Measurements from ENCODE around the gene RAD51B. TPM values are rescaled to one million over a fixed set of nuclear protein-coding genes. Genes with fewer than 3 reads are reported as not detected.

Gene RAD51B
- total and polyA plus RNA-seq, 4 experiments from 2014 or later = 22.0 to 35.7 (median 31.4) TPM

DNA sequence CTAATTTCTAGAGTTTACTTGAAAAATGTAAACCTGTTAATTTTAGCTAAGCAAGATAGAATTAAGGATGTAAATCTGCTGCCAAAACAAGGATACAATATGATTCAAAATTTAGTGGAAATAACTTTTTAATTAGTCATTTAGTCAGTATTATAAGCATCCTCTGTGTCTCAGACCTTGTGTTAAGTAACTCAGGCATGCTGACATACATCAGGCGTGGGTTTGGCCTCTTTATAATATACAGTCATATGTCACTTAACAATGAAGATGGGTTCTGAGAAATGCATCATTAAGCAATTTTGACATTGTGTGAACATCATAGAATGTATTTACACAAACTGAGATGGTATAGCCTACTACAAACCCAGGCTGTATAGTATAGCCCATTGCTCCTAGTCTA is 586.4 kb downstream of the RAD51B start:
- H3K36me3 ChIP-seq (ENCODE audit: insufficient read depth, low read length) = no peaks in the 10 kb centered on the region
- H3K27me3 ChIP-seq (ENCODE audit: insufficient read depth, low read length) = no peaks in the 10 kb centered on the region
- H3K4me3 ChIP-seq (ENCODE audit: low read length in 2 of 2) = no peak overlapping the region
- peak overlapping the region in 1 of 7 donors; percentile 13 for H3K27ac Mint-ChIP-seq
- no peaks in the 10 kb centered on the region for H3K27me3 Mint-ChIP-seq
- H3K9me3 ChIP-seq (ENCODE audit: control insufficient read depth in 1 of 2, low read length in 2 of 2) = no peaks in the 10 kb centered on the region
- no peak for DNase-seq
- no peak overlapping the region for H3K27ac ChIP-seq (ENCODE audit: low read depth, low read length)
- intact Hi-C loops (cut with micrococcal nuclease) = no loop called here
- H3K9me3 Mint-ChIP-seq = no peaks in the 10 kb centered on the region
- ChIA-PET CTCF (ENCODE audit: partially characterized antibody) (interaction anchor here (0.6 to 2.2 kb wide), 5 partner anchors 61 to 519 kb away, joined by 3 to 13 read pairs (median 4); no protein-coding TSS in a partner anchor), POLR2A (ENCODE audit: partially characterized antibody) (interaction anchor here (0.7 to 2.0 kb wide), 2 partner anchors 122 to 154 kb away, joined by 3 to 5 read pairs; no protein-coding TSS in a partner anchor)
- peaks cover 35 to 52% (median 44%) of the 10 kb centered on the region in 4 donors for H3K4me1 Mint-ChIP-seq
- H3K4me1 ChIP-seq (ENCODE audit: insufficient read depth, low read length) = peaks cover 43% of the 10 kb centered on the region
- no peak overlapping the region for H3K4me3 Mint-ChIP-seq
- H3K36me3 Mint-ChIP-seq = no peaks in the 10 kb centered on the region

DNA sequence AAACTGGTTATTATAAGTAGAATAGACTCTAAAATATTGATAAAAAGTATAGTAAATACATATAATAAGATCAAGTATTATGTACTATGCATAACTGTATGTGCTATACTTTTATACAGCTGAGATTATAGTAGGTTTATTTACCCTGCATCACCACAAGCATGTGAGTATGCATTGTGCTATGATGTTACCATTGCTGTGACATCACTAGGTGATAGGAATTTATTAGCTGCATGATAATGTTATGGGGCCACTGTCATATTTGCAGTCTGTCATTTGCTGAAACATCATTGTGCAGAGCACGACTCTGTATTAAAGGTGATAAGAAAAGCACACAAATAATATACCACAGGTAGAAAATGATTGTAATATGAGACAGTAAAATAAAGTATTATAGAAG is 587.7 kb downstream of the RAD51B start:
- H3K4me1 ChIP-seq (ENCODE audit: insufficient read depth, low read length) = peaks cover 35% of the 10 kb centered on the region
- H3K9me3 ChIP-seq (ENCODE audit: control insufficient read depth in 1 of 2, low read length in 2 of 2) = no peaks in the 10 kb centered on the region
- POLR2A ChIA-PET (ENCODE audit: partially characterized antibody) = interaction anchor here (1.5 to 2.1 kb wide), 3 partner anchors 123 to 380 kb away, joined by 5 to 11 read pairs (median 8); no protein-coding TSS in a partner anchor
- no peaks in the 10 kb centered on the region for H3K27me3 Mint-ChIP-seq
- no peaks in the 10 kb centered on the region for H3K36me3 Mint-ChIP-seq
- no peaks in the 10 kb centered on the region for H3K9me3 Mint-ChIP-seq
- intact Hi-C loops (cut with micrococcal nuclease) = no loop called here
- H3K4me1 Mint-ChIP-seq = peaks cover 30 to 52% (median 41%) of the 10 kb centered on the region in 4 donors
- no peak overlapping the region for H3K27ac ChIP-seq (ENCODE audit: low read depth, low read length)
- H3K36me3 ChIP-seq (ENCODE audit: insufficient read depth, low read length) = no peaks in the 10 kb centered on the region
- H3K4me3 Mint-ChIP-seq = peak overlapping the region in 1 of 8 donors; percentile 19
- CTCF ChIA-PET (ENCODE audit: partially characterized antibody) = interaction anchor here (1.1 to 4.3 kb wide), 4 partner anchors 99 to 410 kb away, joined by 3 to 28 read pairs (median 9); no protein-coding TSS in a partner anchor
- peak overlapping the region in 4 of 7 donors; percentile 24 to 89 (median 53) for H3K27ac Mint-ChIP-seq
- H3K27me3 ChIP-seq (ENCODE audit: insufficient read depth, low read length) = no peaks in the 10 kb centered on the region
- no peak for DNase-seq
- no peak overlapping the region for H3K4me3 ChIP-seq (ENCODE audit: low read length in 2 of 2)

DNA sequence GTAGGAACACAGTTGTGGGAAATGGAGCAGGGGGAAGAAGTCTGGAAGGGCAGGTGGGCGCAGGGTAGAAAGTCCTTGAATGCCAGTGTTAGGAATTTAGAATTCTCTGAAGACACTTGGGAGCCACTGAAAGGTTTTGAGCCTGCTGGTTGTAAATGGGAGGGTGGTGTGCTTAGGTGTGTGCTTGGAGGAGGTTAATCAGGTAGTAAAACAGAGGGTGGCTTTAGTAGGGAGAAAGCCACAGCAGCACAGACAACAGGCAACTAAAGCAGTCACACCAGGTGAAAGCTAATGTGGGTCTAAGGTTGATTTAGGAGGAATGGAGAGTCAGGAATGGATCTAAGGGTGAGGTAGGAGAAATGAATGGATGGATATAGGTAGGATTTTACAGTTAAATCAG is 588.2 kb downstream of the RAD51B start:
- no peaks in the 10 kb centered on the region for H3K27me3 Mint-ChIP-seq
- H3K4me1 Mint-ChIP-seq = peaks cover 30 to 46% (median 39%) of the 10 kb centered on the region in 4 donors
- no peaks in the 10 kb centered on the region for H3K36me3 ChIP-seq (ENCODE audit: insufficient read depth, low read length)
- no peak for DNase-seq
- no peak overlapping the region for H3K27ac ChIP-seq (ENCODE audit: low read depth, low read length)
- no peak overlapping the region for H3K4me3 ChIP-seq (ENCODE audit: low read length in 2 of 2)
- peak overlapping the region in 2 of 8 donors; percentile 19 to 21 for H3K4me3 Mint-ChIP-seq
- H3K36me3 Mint-ChIP-seq = no peaks in the 10 kb centered on the region
- peak overlapping the region in 6 of 7 donors; percentile 2 to 89 (median 62) for H3K27ac Mint-ChIP-seq
- no peaks in the 10 kb centered on the region for H3K9me3 ChIP-seq (ENCODE audit: control insufficient read depth in 1 of 2, low read length in 2 of 2)
- CTCF ChIA-PET (ENCODE audit: partially characterized antibody) = interaction anchor here (0.7 to 4.3 kb wide), 9 partner anchors 7 to 409 kb away, joined by 3 to 28 read pairs (median 4); no protein-coding TSS in a partner anchor
- H3K4me1 ChIP-seq (ENCODE audit: insufficient read depth, low read length) = peaks cover 34% of the 10 kb centered on the region
- no peaks in the 10 kb centered on the region for H3K27me3 ChIP-seq (ENCODE audit: insufficient read depth, low read length)
- POLR2A ChIA-PET (ENCODE audit: partially characterized antibody) = interaction anchor here (0.8 to 2.3 kb wide), 7 partner anchors 76 to 408 kb away, joined by 3 to 11 read pairs (median 5); partner anchors contain the start of gene ZFP36L1
- intact Hi-C loops (cut with micrococcal nuclease) = loop anchor here (2.0 kb wide), 1 partner anchor 157 kb away; no protein-coding TSS in a partner anchor
- H3K9me3 Mint-ChIP-seq = no peaks in the 10 kb centered on the region

DNA sequence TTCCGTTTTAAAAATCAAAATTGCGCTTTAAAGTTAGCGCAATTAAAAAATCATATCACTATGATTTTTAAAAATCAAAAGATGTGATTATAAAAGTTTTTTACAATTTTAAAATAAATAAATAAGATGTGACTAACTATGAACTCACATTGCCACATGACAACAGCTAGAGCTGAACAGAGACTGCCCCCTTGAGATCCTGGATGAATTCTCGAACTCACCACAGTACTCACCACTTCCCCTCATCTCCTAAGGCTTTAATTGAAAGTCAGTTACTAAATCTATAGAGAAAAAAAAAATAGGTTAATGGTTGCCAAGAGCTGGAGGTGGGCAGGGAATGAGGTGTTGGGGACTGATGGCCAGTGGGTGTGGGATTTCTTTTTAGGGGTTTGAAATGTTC is 589.1 kb downstream of the RAD51B start:
- no peaks in the 10 kb centered on the region for H3K9me3 Mint-ChIP-seq
- peak overlapping the region in 2 of 8 donors; percentile 9 to 14 for H3K4me3 Mint-ChIP-seq
- Histone ChIP-seq H3K27me3 (ENCODE audit: insufficient read depth, low read length) (no peaks in the 10 kb centered on the region), H3K4me1 (ENCODE audit: insufficient read depth, low read length) (peaks cover 26% of the 10 kb centered on the region), H3K9me3 (ENCODE audit: control insufficient read depth in 1 of 2, low read length in 2 of 2) (no peaks in the 10 kb centered on the region), H3K4me3 (ENCODE audit: low read length in 2 of 2) (no peak overlapping the region), H3K27ac (ENCODE audit: low read depth, low read length) (no peak overlapping the region), H3K36me3 (ENCODE audit: insufficient read depth, low read length) (no peaks in the 10 kb centered on the region)
- H3K36me3 Mint-ChIP-seq = no peaks in the 10 kb centered on the region
- intact Hi-C loops (cut with micrococcal nuclease) = loop anchor here (2.0 kb wide), 1 partner anchor 158 kb away; no protein-coding TSS in a partner anchor
- peaks cover 27 to 39% (median 31%) of the 10 kb centered on the region in 4 donors for H3K4me1 Mint-ChIP-seq
- DNase-seq = peak in 4 of 5 donors; percentile 7 to 28 (median 18)
- POLR2A ChIA-PET (ENCODE audit: partially characterized antibody) = interaction anchor here (0.8 to 2.3 kb wide), 9 partner anchors 31 to 408 kb away, joined by 3 to 11 read pairs (median 4); partner anchors contain the start of gene ZFP36L1
- no peaks in the 10 kb centered on the region for H3K27me3 Mint-ChIP-seq
- CTCF ChIA-PET (ENCODE audit: partially characterized antibody) = interaction anchor here (0.6 to 4.3 kb wide), 14 partner anchors 8 to 435 kb away, joined by 3 to 28 read pairs (median 4); no protein-coding TSS in a partner anchor
- H3K27ac Mint-ChIP-seq = peak overlapping the region in 1 of 7 donors; percentile 10

DNA sequence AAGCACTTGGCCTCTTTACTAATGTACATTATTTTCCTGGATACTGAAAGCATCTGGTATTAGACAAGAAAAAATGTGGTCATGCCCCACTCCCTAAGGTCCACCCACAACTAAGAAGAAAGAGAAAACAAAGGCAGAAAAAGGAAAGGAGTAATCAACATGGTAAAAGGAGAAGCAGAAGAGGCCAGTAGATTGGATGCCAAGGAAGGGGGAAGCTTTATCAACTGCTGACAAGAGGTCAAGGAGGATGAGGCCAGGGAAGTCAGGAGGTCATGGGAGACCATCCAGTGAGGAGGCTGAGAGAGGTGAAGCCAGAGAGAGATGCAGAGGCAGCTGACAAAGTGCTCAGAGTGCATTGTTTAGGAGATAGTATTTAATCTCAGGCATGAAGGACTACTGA is 589.8 kb downstream of the RAD51B start:
- no peaks in the 10 kb centered on the region for H3K27me3 ChIP-seq (ENCODE audit: insufficient read depth, low read length)
- DNase-seq = no peak
- H3K27ac ChIP-seq (ENCODE audit: low read depth, low read length) = no peak overlapping the region
- intact Hi-C loops (cut with micrococcal nuclease) = loop anchor here (2.0 kb wide), 1 partner anchor 159 kb away; no protein-coding TSS in a partner anchor
- no peaks in the 10 kb centered on the region for H3K27me3 Mint-ChIP-seq
- H3K9me3 ChIP-seq (ENCODE audit: control insufficient read depth in 1 of 2, low read length in 2 of 2) = no peaks in the 10 kb centered on the region
- no peak overlapping the region for H3K4me3 Mint-ChIP-seq
- ChIA-PET CTCF (ENCODE audit: partially characterized antibody) (interaction anchor here (0.6 to 4.3 kb wide), 12 partner anchors 9 to 435 kb away, joined by 3 to 28 read pairs (median 4); no protein-coding TSS in a partner anchor), POLR2A (ENCODE audit: partially characterized antibody) (interaction anchor here (0.8 to 2.3 kb wide), 5 partner anchors 31 to 407 kb away, joined by 4 to 11 read pairs (median 4); partner anchors contain the start of gene ZFP36L1)
- H3K36me3 ChIP-seq (ENCODE audit: insufficient read depth, low read length) = no peaks in the 10 kb centered on the region
- peaks cover 20 to 32% (median 24%) of the 10 kb centered on the region in 4 donors for H3K4me1 Mint-ChIP-seq
- no peaks in the 10 kb centered on the region for H3K36me3 Mint-ChIP-seq
- no peak overlapping the region for H3K4me3 ChIP-seq (ENCODE audit: low read length in 2 of 2)
- peaks cover 18% of the 10 kb centered on the region for H3K4me1 ChIP-seq (ENCODE audit: insufficient read depth, low read length)
- peak overlapping the region in 5 of 7 donors; percentile 2 to 74 (median 7) for H3K27ac Mint-ChIP-seq
- no peaks in the 10 kb centered on the region for H3K9me3 Mint-ChIP-seq

DNA sequence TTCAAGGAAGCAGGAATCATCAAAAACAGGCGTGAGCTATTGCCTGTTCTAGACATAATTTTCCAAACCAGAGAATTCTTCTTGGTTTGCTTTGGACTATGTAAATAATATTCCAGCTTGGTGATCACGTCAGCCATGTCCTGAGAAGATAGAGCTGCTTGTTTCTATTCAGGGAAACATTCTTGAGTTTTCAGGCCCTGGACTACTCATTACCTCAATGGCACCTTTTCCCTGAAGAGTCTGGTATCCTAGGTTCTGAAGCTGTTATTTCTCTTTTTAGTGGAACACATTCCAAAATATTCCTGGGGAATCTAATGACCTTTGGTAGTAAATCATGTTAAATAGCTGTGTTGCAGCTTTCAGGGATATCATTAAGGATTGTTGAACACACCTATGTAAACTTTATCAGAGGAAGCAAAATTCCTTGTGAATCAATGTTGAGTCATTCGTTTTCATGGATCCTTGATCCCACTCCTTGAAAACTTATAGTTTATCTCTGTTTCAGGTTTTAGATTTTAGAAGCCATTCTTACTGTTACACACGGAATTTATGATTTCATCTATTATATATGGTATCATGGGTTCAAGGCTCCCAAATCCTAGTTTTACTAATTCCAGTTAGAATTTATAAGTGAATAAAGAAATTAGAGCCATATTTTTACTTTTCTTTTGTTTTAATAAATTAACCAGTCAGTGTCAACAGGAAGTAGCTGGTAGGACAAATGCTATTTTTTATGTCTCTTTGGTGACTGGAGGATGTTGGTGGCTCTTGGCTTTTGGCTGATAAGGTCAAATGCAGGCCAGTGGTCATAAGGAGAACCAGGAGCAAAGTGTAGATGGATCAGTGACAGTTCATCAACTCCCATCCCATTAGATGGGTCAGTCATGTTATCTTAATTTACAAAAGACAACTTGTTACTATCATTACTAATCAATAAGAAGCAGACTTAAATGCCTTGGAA is 593.2 kb downstream of the RAD51B start:
- peaks cover 10 to 20% (median 13%) of the 10 kb centered on the region in 4 donors for H3K4me1 Mint-ChIP-seq
- H3K4me3 Mint-ChIP-seq = no peak overlapping the region
- H3K36me3 Mint-ChIP-seq = peaks cover 0 to 6% of the 10 kb centered on the region in 2 donors
- H3K27ac Mint-ChIP-seq = no peak overlapping the region
- intact Hi-C loops (cut with micrococcal nuclease) = no loop called here
- Histone ChIP-seq H3K36me3 (ENCODE audit: insufficient read depth, low read length) (no peaks in the 10 kb centered on the region), H3K27ac (ENCODE audit: low read depth, low read length) (no peak overlapping the region), H3K9me3 (ENCODE audit: control insufficient read depth in 1 of 2, low read length in 2 of 2) (no peaks in the 10 kb centered on the region), H3K4me1 (ENCODE audit: insufficient read depth, low read length) (peaks cover 9% of the 10 kb centered on the region), H3K27me3 (ENCODE audit: insufficient read depth, low read length) (no peaks in the 10 kb centered on the region), H3K4me3 (ENCODE audit: low read length in 2 of 2) (no peak overlapping the region)
- H3K9me3 Mint-ChIP-seq = no peaks in the 10 kb centered on the region
- ChIA-PET POLR2A (ENCODE audit: partially characterized antibody) (interaction anchor here (1.1 kb wide), 1 partner anchor 376 kb away, joined by 4 read pairs; no protein-coding TSS in a partner anchor), CTCF (ENCODE audit: partially characterized antibody) (no interaction called here)
- H3K27me3 Mint-ChIP-seq = no peaks in the 10 kb centered on the region
- DNase-seq = no peak

All from CD4-positive, alpha-beta memory T cell (primary cell).